ENCODE measurements around the gene EDIL3.

The EDIL3 gene

GRCh38 chr5:84255315-84255714 is 129.4 kb downstream of the EDIL3 start:
- DNase-seq, result no peak

- DNase-seq, result no peak
These were observed 130.7 kb downstream of the EDIL3 start for GRCh38 chr5:84253946-84254345.

GRCh38 chr5:84251503-84251902 is 133.2 kb downstream of the EDIL3 start:
- no peak for DNase-seq

GRCh38 chr5:84249918-84250630 is 134.6 kb downstream of the EDIL3 start:
- no peak for DNase-seq

GRCh38 chr5:84248013-84248412 is 136.7 kb downstream of the EDIL3 start:
- DNase-seq, result no peak

GRCh38 chr5:84242286-84242685 is 142.4 kb downstream of the EDIL3 start:
- no peak for DNase-seq

GRCh38 chr5:84239494-84239893 is 145.2 kb downstream of the EDIL3 start:
- DNase-seq, result no peak

- DNase-seq, result no peak
These were observed 147.6 kb downstream of the EDIL3 start for GRCh38 chr5:84237126-84237525.

GRCh38 chr5:84231433-84231832 is 153.2 kb downstream of the EDIL3 start:
- no peak for DNase-seq

GRCh38 chr5:84229045-84229444 is 155.6 kb downstream of the EDIL3 start:
- no peak for DNase-seq

GRCh38 chr5:84228266-84228665 is 156.4 kb downstream of the EDIL3 start:
- no peak for DNase-seq

GRCh38 chr5:84227236-84227635 is 157.4 kb downstream of the EDIL3 start:
- no peak for DNase-seq

GRCh38 chr5:84218546-84218945 is 166.1 kb downstream of the EDIL3 start:
- no peak for DNase-seq

GRCh38 chr5:84215521-84215920 is 169.2 kb downstream of the EDIL3 start:
- DNase-seq, result no peak

GRCh38 chr5:84213861-84214260 is 170.8 kb downstream of the EDIL3 start:
- DNase-seq, result no peak

GRCh38 chr5:84213212-84213611 is 171.5 kb downstream of the EDIL3 start:
- no peak for DNase-seq

GRCh38 chr5:84204772-84205171 is 179.9 kb downstream of the EDIL3 start:
- no peak for DNase-seq

GRCh38 chr5:84202136-84202535 is 182.5 kb downstream of the EDIL3 start:
- DNase-seq, result no peak

- no peak for DNase-seq
These were observed 187.1 kb downstream of the EDIL3 start for GRCh38 chr5:84197538-84197937.

GRCh38 chr5:84191281-84191680 is 193.4 kb downstream of the EDIL3 start:
- DNase-seq, result no peak

GRCh38 chr5:84184857-84185256 is 199.8 kb downstream of the EDIL3 start:
- DNase-seq, result no peak

GRCh38 chr5:84181093-84181492 is 203.6 kb downstream of the EDIL3 start:
- DNase-seq, result no peak

GRCh38 chr5:84168841-84169240 is 215.8 kb downstream of the EDIL3 start:
- DNase-seq, result no peak

GRCh38 chr5:84163671-84164070 is 221.0 kb downstream of the EDIL3 start:
- no peak for DNase-seq

GRCh38 chr5:84162695-84163094 is 222.0 kb downstream of the EDIL3 start:
- DNase-seq, result no peak

All from NCI-H1048 (cell line).